GM12878 (cell line): ENCODE measurements around the gene LRP10. TPM values are rescaled to one million over a fixed set of nuclear protein-coding genes. Genes with fewer than 3 reads are reported as not detected.

Experiments used
- ATAC-seq: fragments of 200-7000 bp; cut with Tn5 transposase; 3 replicates; pipeline ENCODE4 v1.9.1; 2020; ENCODE audit warnings: mild to moderate bottlenecking, moderate library complexity
- BruUV-seq: library from RNA; stranded (reverse); fragments of 400-500 nt; replicated peaks from 2 replicates; lab custom pipeline; 2021; lab: Mats Ljungman, UMichigan
- CTCF ChIA-PET: fragments of 300-600 bp; sonication (Branson Sonifier 250); formaldehyde crosslinking; extraction: SDS; loops from one replicate; lab custom pipeline; 2021; ENCODE audit warnings: inconsistent platforms; lab: Yijun Ruan, JAX
- POLR2A ChIA-PET: fragments of 350-600 bp; formaldehyde crosslinking; extraction: SDS; loops from one replicate; lab custom pipeline; 2021; ENCODE audit warnings: inconsistent platforms; lab: Charles Lee
- RAD21 ChIA-PET: fragments of 300-600 bp; sonication (Branson Sonifier 250); formaldehyde crosslinking; loops from one replicate; lab custom pipeline; 2023; ENCODE audit warnings: antibody characterized with exemption; ENCODE audit not compliant: unreplicated experiment; lab: Charles Lee
- SMC1A ChIA-PET: fragments of 300-600 bp; sonication (Branson Sonifier 250); formaldehyde crosslinking; loops from one replicate; lab custom pipeline; 2023; ENCODE audit not compliant: unreplicated experiment, uncharacterized antibody; lab: Charles Lee
- DNase-seq: peaks from one replicate; pipeline ENCODE4 v3.0.0-alpha.2; 2011; ENCODE audit warnings: low read depth, low spot score
- FAIRE-seq: peaks from 3 replicates; lab custom pipeline; 2011; peaks lifted over from hg19 to GRCh38; lab: Jason Lieb, UNC
- H2AFZ ChIP-seq: 2 replicates; pipeline ENCODE4 v1.6.0; 2011; ENCODE audit warnings: low read depth, low read length, control low read depth; ENCODE audit not compliant: control insufficient read depth
- H3K27ac ChIP-seq: 2 replicates; pipeline ENCODE4 v1.5.1; 2011; ENCODE audit warnings: control low read depth; ENCODE audit not compliant: control insufficient read depth, insufficient read depth
- H3K27me3 ChIP-seq, 2 experiments: replicated peaks in 1 of 2; 2 replicates each; pipeline versions ENCODE4 v1.6.0 to v1.6.1; 2011; ENCODE audit warnings: low read length in 1 of 2; ENCODE audit not compliant: control insufficient read depth in 2 of 2, insufficient read depth in 2 of 2
- H3K36me3 ChIP-seq, 2 experiments: 2 replicates each; pipeline ENCODE4 v1.5.1; 2011; ENCODE audit warnings: low read length in 1 of 2; ENCODE audit not compliant: control insufficient read depth in 2 of 2, insufficient read depth in 2 of 2
- H3K4me1 ChIP-seq: 2 replicates; pipeline ENCODE4 v1.6.1; 2011; ENCODE audit warnings: mild to moderate bottlenecking, low read length, moderate library complexity, mixed read lengths; ENCODE audit not compliant: control insufficient read depth, insufficient read depth
- H3K4me2 ChIP-seq: 2 replicates; pipeline ENCODE4 v1.6.0; 2011; ENCODE audit warnings: control low read depth; ENCODE audit not compliant: control insufficient read depth, insufficient read depth
- H3K4me3 ChIP-seq: fragments of 200-600 bp; sonication (generic); 2 replicates; pipeline ENCODE4 v1.5.1; 2016
- H3K79me2 ChIP-seq: 2 replicates; pipeline ENCODE4 v1.6.0; 2011; ENCODE audit warnings: low read length; ENCODE audit not compliant: control insufficient read depth, insufficient read depth
- H3K9ac ChIP-seq: 2 replicates; pipeline ENCODE4 v1.8.0; 2011; ENCODE audit warnings: low read length, control low read depth, mixed read lengths; ENCODE audit not compliant: control insufficient read depth, insufficient read depth
- H3K9me3 ChIP-seq: replicated peaks from 3 replicates; pipeline ENCODE4 v1.5.1; 2011; ENCODE audit warnings: mild to moderate bottlenecking, low read length; ENCODE audit not compliant: control insufficient read depth, insufficient read depth
- H4K20me1 ChIP-seq: 2 replicates; pipeline ENCODE4 v1.6.0; 2011; ENCODE audit not compliant: control insufficient read depth, insufficient read depth
- BACH1 ChIP-seq: fragments of 450-650 bp; IDR thresholded peaks from 2 replicates; pipeline ENCODE4 v1.6.1; 2017; ENCODE audit warnings: mild to moderate bottlenecking, borderline replicate concordance
- BCL11A ChIP-seq: IDR thresholded peaks from 2 replicates; pipeline ENCODE4 v1.6.1; 2011; ENCODE audit warnings: low read depth, low read length
- BCLAF1 ChIP-seq: fragments of 450-650 bp; IDR thresholded peaks from 2 replicates; pipeline ENCODE4 v1.6.1; 2017; ENCODE audit warnings: antibody characterized with exemption, mild to moderate bottlenecking, moderate library complexity
- CEBPB ChIP-seq, 2 experiments: fragments of 150-350 bp in 1 of 2; IDR thresholded peaks; 2 replicates each; pipeline ENCODE4 v1.6.1; 2012 to 2014; ENCODE audit warnings: low read depth in 2 of 2, low read length in 2 of 2, borderline replicate concordance in 1 of 2, inconsistent platforms in 1 of 2
- EP300 ChIP-seq, 2 experiments: fragments of 150-350 bp in 1 of 2; IDR thresholded peaks; 2 replicates each; pipeline ENCODE4 v1.6.1; 2011 to 2012; ENCODE audit warnings: low read depth in 2 of 2, low read length in 2 of 2, borderline replicate concordance in 1 of 2, improper control_type of control experiment in 1 of 2, inconsistent platforms in 1 of 2; ENCODE audit not compliant: control insufficient read depth in 1 of 2
- HDAC6 ChIP-seq: fragments of 200-600 bp; sonication (generic); IDR thresholded peaks from one replicate; pipeline ENCODE4 v1.8.0; 2017; ENCODE audit warnings: antibody characterized with exemption; ENCODE audit not compliant: unreplicated experiment
- LARP7 ChIP-seq: fragments of 450-650 bp; IDR thresholded peaks from 2 replicates; pipeline ENCODE4 v1.6.1; 2017; ENCODE audit warnings: mild to moderate bottlenecking
- MTA2 ChIP-seq: fragments of 450-650 bp; IDR thresholded peaks from 2 replicates; pipeline ENCODE4 v1.6.1; 2016; ENCODE audit warnings: low read depth, mild to moderate bottlenecking, moderate library complexity
- NFYA ChIP-seq: IDR thresholded peaks from 2 replicates; pipeline ENCODE4 v1.6.1; 2011; ENCODE audit warnings: low read depth, mild to moderate bottlenecking, low read length, improper control_type of control experiment, borderline replicate concordance
- NR2F1 ChIP-seq: fragments of 450-650 bp; conservative IDR thresholded peaks from 2 replicates; pipeline ENCODE4 v1.6.1; 2017; ENCODE audit warnings: mild to moderate bottlenecking
- NRF1 ChIP-seq: conservative IDR thresholded peaks from 2 replicates; pipeline ENCODE4 v1.6.1; 2011; ENCODE audit warnings: mild to moderate bottlenecking, low read depth, low read length, improper control_type of control experiment
- PAX5 ChIP-seq: IDR thresholded peaks from 2 replicates; pipeline ENCODE4 v1.6.1; 2011; ENCODE audit warnings: low read depth, low read length, borderline replicate concordance
- POLR2AphosphoS2 ChIP-seq: IDR thresholded peaks from 2 replicates; pipeline ENCODE4 v1.6.1; 2011; ENCODE audit warnings: low read depth, mild to moderate bottlenecking, low read length, improper control_type of control experiment, moderate library complexity
- SIN3A ChIP-seq: IDR thresholded peaks from 2 replicates; pipeline ENCODE4 v1.6.1; 2012; ENCODE audit warnings: low read depth, low read length, improper control_type of control experiment
- SREBF1 ChIP-seq: IDR thresholded peaks from 2 replicates; pipeline ENCODE4 v1.6.1; 2012; ENCODE audit warnings: mild to moderate bottlenecking, low read length
- TARDBP ChIP-seq: IDR thresholded peaks from 2 replicates; pipeline ENCODE4 v1.6.1; 2016; ENCODE audit warnings: borderline replicate concordance
- WRNIP1 ChIP-seq: IDR thresholded peaks from 2 replicates; pipeline ENCODE4 v1.6.1; 2011; ENCODE audit warnings: low read depth, low read length, improper control_type of control experiment, borderline replicate concordance
- ZBTB4 ChIP-seq: fragments of 450-650 bp; formaldehyde crosslinking; IDR thresholded peaks from 2 replicates; pipeline ENCODE4 v1.4.0; 2022; ENCODE audit warnings: mild to moderate bottlenecking, moderate library complexity
- ZNF207 ChIP-seq: fragments of 450-650 bp; IDR thresholded peaks from 2 replicates; pipeline ENCODE4 v1.6.1; 2014; ENCODE audit warnings: antibody characterized with exemption, mild to moderate bottlenecking, borderline replicate concordance
- ZNF217 ChIP-seq: fragments of 450-650 bp; IDR thresholded peaks from 2 replicates; pipeline ENCODE4 v1.6.1; 2017; ENCODE audit warnings: antibody characterized with exemption, mild to moderate bottlenecking
- WGBS: methylation state at CpG from one replicate; pipeline ENCODE4 v1.1.6; 2016; ENCODE audit warnings: low lambda C conversion rate; ENCODE audit not compliant: insufficient replicate concordance, insufficient coverage; ENCODE audit errors: missing lambda C conversion rate; 5-methylcytosine and 5-hydroxymethylcytosine counted together
- in situ Hi-C: fragments of 300-500 bp; cut with MboI; formaldehyde crosslinking; loops from 9 replicates; pipeline ENCODE4 v1.14.3; 2018; ENCODE audit warnings: mixed read lengths
- intact Hi-C: fragments of 100-400 bp; cut with micrococcal nuclease; formaldehyde crosslinking; loops from one replicate; pipeline ENCODE4 v1.14.2; 2022; ENCODE audit not compliant: unreplicated experiment
- polyA plus RNA-seq, 11 experiments: library from polyadenylated mRNA; depleted of rRNA in 4 of 11; unstranded in 6 of 11; stranded (reverse) in 5 of 11; fragments of >200 nt; fragmentation: Nextera tagmentation in 4 of 11; fragmentation: Illumina TruSeq in 1 of 11; extraction: Ambion mirVana in 4 of 11; extraction: Trizol in 1 of 11; gene quantifications; 1 replicate in 1 of 11; 2 replicates in 10 of 11; pipeline versions ENCODE4 v1.2.1 to v1.2.3, GENCODE V29; 2011 to 2016; ENCODE audit warnings: inconsistent platforms in 2 of 11, missing spikeins in 2 of 11, low read depth in 1 of 11
- total RNA-seq, 4 experiments: library from RNA; depleted of rRNA in 3 of 4; stranded (reverse); fragments of >200 nt in 3 of 4; fragmentation: Illumina TruSeq in 1 of 4; extraction: Trizol in 1 of 4; gene quantifications; 2 replicates each; pipeline versions ENCODE4 v1.2.1 to v1.2.3, GENCODE V29; 2013 to 2021

Gene LRP10
- total and polyA plus RNA-seq, 10 of the 15 experiments (the other 5 are each of a cell fraction or from before 2014, with no cell fraction given): 3.0 to 56.9 (median 20.9) TPM

- DNase-seq (no peak), ATAC-seq (peak; percentile 10), FAIRE-seq (no peak)
- H3K9ac ChIP-seq: peak overlapping the region; percentile 67
- TSS peak; percentile 97 for BruUV-seq
- POLR2A ChIA-PET: interaction anchor here (0.6 to 6.2 kb wide), 8 partner anchors 9 to 176 kb away, joined by 3 to 73 read pairs (median 4); partner anchors contain the start of genes ACIN1, C14orf119 and PRMT5
- WGBS: 13% methylated on average over 10 of the region's 10 CpGs
- RAD21 ChIA-PET: interaction anchor here (1.0 to 3.3 kb wide), 10 partner anchors 10 to 350 kb away, joined by 3 to 17 read pairs (median 10); partner anchors contain the start of genes HAUS4, LRP10 and PRMT5
- H3K9me3 ChIP-seq: no peaks in the 10 kb centered on the region
- peak overlapping the region; percentile 89 for H3K4me2 ChIP-seq
- peaks cover 8 to 15% of the 10 kb centered on the region in 2 experiments for H3K36me3 ChIP-seq
- H3K27ac ChIP-seq: peak overlapping the region; percentile 89
- CTCF ChIA-PET: interaction anchor here (0.7 to 6.0 kb wide), 13 partner anchors 8 to 100 kb away, joined by 3 to 56 read pairs (median 4); partner anchors contain the start of genes HAUS4, LRP10 and PRMT5
- in situ Hi-C loops (no loop called here), intact Hi-C loops (loop anchor here (1.0 to 10.0 kb wide), 3 partner anchors 10 to 435 kb away; partner anchors contain the start of genes LRP10 and PRMT5)
- H3K27me3 ChIP-seq: no peaks in the 10 kb centered on the region
- H3K4me3 ChIP-seq: peak overlapping the region; percentile 60
- H3K4me1 ChIP-seq: peaks cover 8% of the 10 kb centered on the region
- no peaks in the 10 kb centered on the region for H4K20me1 ChIP-seq
- peak overlapping the region; percentile 85 for H2AFZ ChIP-seq
- SMC1A ChIA-PET: interaction anchor here (0.6 to 2.6 kb wide), 12 partner anchors 8 to 262 kb away, joined by 3 to 19 read pairs (median 4); partner anchors contain the start of genes HAUS4, LRP10, OXA1L and PRMT5
- H3K79me2 ChIP-seq: peaks cover 33% of the 10 kb centered on the region
- TF ChIP-seq SIN3A: no peak
- no peak for TF ChIP-seq ZNF217
- peak; percentile 52 for TF ChIP-seq NR2F1
- TF ChIP-seq POLR2AphosphoS2: no peak
- TF ChIP-seq NFYA: no peak
- peak; percentile 53; the same call in 1 of the 2 replicates for TF ChIP-seq ZNF207
- 0 out of 4 replicates have a peak, but pooled peaks of 1 of the 2 experiments have one; percentile 20 for TF ChIP-seq EP300 (IDR thresholded peaks at IDR 0.05; ENCODE audit: borderline replicate concordance in 1 of 2, control insufficient read depth in 1 of 2, low read depth in 2 of 2, low read length in 2 of 2)
- TF ChIP-seq NRF1: no peak
- TF ChIP-seq BACH1: no peak
- TF ChIP-seq CEBPB (IDR thresholded peaks at IDR 0.05; ENCODE audit: borderline replicate concordance in 1 of 2, low read depth in 2 of 2, low read length in 2 of 2): no peak
- TF ChIP-seq MTA2: 0 out of 2 replicates have a peak, but pooled peaks have one; percentile 12
- TF ChIP-seq ZBTB4 (CRISPR knock-in tag): no peak
- no peak for TF ChIP-seq BCLAF1
- no peak for TF ChIP-seq PAX5
- TF ChIP-seq TARDBP: no peak
- no peak for TF ChIP-seq WRNIP1
- TF ChIP-seq BCL11A: no peak
- no peak for TF ChIP-seq SREBF1
- no peak for TF ChIP-seq HDAC6
- TF ChIP-seq LARP7: peak; percentile 41; the same call in 1 of the 2 replicates
These were observed 48.0 kb downstream of the LRP10 start for GRCh38 chr14:22919601-22919921.
